Activated naive CD4-positive, alpha-beta T cell treated with anti-CD3 and anti-CD28 coated beads, Interleukin-2, amount 50 U/mL, for 24 hours (primary cell): ENCODE data around the gene PRR3.

Source experiments
- H3K27ac Mint-ChIP-seq: one replicate; pipeline ENCODE4 v1.8.0; 2021; ENCODE audit warnings: mild to moderate bottlenecking, mixed read lengths
- H3K27me3 Mint-ChIP-seq: one replicate; pipeline ENCODE4 v1.8.0; 2021; ENCODE audit warnings: mixed read lengths
- H3K36me3 Mint-ChIP-seq: one replicate; pipeline ENCODE4 v1.8.0; 2021; ENCODE audit warnings: mixed read lengths
- H3K4me1 Mint-ChIP-seq: one replicate; pipeline ENCODE4 v1.8.0; 2021; ENCODE audit warnings: mixed read lengths
- H3K4me3 Mint-ChIP-seq: one replicate; pipeline ENCODE4 v1.8.0; 2021; ENCODE audit warnings: mild to moderate bottlenecking, mixed read lengths
- H3K9me3 Mint-ChIP-seq: one replicate; pipeline ENCODE4 v1.8.0; 2021; ENCODE audit warnings: mixed read lengths

The PRR3 gene

GRCh38 chr6:30612213-30612612 is 55.1 kb downstream of the PRR3 start:
- Mint-ChIP-seq H3K27ac (peak overlapping the region; percentile 66), H3K27me3 (no peaks in the 10 kb centered on the region), H3K9me3 (no peaks in the 10 kb centered on the region), H3K4me3 (no peak overlapping the region), H3K4me1 (peaks cover 68% of the 10 kb centered on the region), H3K36me3 (peaks cover 48% of the 10 kb centered on the region)

GRCh38 chr6:30612687-30613248 is 55.7 kb downstream of the PRR3 start:
- Mint-ChIP-seq H3K4me3 (peak overlapping the region; percentile 94), H3K9me3 (no peaks in the 10 kb centered on the region), H3K27ac (peak overlapping the region; percentile 31), H3K27me3 (no peaks in the 10 kb centered on the region), H3K36me3 (peaks cover 44% of the 10 kb centered on the region), H3K4me1 (peaks cover 63% of the 10 kb centered on the region)
